Forelimb muscle (tissue), 1 donor: ENCODE results near the gene ZC3HAV1L. TPM values are rescaled to one million over a fixed set of nuclear protein-coding genes. Genes with fewer than 3 reads are reported as not detected.
"Not testable (repeated sequence)": the region's sequence is repeated elsewhere in the genome, so short reads cannot be mapped to it uniquely, and the experiment has no call there.

Experiments
- DNase-seq: peaks from one replicate; pipeline ENCODE4 v3.0.0-alpha.2; 2013; ENCODE audit warnings: low read depth
- polyA plus RNA-seq: library from polyadenylated mRNA; unstranded; fragments of 120-200 nt; gene quantifications from one replicate; pipeline ENCODE4 v1.2.1, GENCODE V29; 2013; ENCODE audit not compliant: insufficient read length

The ZC3HAV1L gene
- polyA plus RNA-seq, 1 donor: 16.6 TPM

DNA sequence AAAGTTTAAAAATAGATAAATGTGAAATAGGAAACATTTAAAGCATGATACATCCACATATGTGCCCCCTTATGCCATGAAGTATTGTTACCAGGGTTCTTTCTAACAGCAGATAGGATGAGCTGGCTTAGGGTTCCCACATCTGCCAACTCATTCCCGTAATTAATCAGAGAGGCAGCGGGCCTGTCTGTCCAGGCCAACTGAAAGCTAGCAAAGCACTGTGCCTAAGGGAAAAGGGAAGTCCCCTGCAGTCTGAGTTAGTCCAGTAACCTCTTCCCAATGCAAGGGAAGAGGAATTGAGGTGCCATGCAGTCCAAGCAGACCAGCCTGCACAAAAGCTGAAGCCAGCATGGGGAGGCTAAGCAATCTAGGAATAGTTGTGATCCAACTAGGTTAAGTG is 18.3 kb upstream of the ZC3HAV1L start:
- no peak for DNase-seq

- no peak for DNase-seq
Observed at GRCh38 chr7:139051655-139052054, 15.8 kb upstream of the ZC3HAV1L start.

DNA sequence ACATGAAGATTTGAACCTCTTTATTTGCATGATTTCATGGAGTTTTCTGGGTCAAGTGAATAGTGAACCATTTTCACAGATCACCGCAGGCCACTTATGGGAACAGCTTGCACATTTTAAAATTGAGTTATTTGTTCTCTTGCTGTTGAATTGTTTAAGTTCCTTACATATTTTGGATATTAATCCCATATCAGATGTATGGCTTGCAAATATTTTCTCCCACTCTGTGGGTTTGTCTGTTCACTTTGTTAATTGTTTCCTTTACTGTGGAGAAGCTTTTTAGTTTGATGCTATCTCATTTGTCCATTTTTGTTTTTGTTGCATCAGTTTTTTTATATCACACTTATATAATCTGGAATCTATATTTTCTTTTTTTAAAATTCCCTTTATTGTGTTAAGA is 14.1 kb upstream of the ZC3HAV1L start:
- DNase-seq: no peak

- no peak for DNase-seq
Observed at GRCh38 chr7:139049111-139049510, 13.3 kb upstream of the ZC3HAV1L start.

- DNase-seq: no peak
Observed at GRCh38 chr7:139047970-139048369, 12.1 kb upstream of the ZC3HAV1L start.

GRCh38 chr7:139046143-139046542 is 10.3 kb upstream of the ZC3HAV1L start:
- DNase-seq: no peak

DNA sequence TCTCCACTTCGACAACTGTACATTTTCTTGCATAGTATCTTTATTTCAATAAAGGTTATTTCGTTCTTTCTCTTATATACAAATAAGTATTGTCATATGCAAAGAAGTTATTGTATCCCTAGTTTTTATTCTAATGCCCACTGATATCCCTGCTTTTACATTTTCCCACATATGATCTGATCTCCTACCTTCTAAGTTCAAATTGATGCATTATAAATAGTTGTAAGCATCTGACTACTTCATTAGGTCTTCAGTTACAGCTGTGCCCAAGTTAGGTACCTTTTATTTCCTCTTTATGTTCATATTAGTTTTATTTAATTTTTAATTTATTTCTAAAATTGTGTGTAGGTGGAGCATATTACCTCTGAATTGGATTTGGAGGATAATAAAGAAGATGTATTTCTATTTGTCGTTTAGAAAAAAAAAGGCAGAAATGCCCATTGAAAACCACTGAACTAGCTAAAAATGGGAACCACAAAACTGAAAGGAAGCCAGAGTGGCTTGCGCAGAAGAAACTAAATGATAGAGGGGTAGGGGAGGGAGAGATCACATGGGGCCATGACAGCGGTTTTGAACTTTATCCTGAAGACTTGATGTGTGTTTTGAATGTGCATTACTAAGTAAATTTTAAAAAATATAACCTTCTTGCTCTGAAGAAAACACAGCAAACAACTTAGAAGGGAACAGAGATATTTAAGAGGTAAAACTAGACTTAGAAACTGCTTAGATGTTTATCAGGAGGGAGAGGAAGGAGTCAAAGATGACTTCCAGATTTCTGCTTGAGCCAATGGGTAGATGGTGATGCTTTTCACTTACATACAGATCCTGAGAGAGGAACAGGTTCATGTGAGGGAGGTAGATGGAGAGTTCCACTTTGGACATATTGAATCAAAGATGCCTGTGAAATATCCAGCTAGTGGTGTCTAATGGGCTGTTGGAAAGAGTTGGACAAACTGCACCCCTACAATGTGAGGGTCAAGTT is 9.3 kb upstream of the ZC3HAV1L start:
- DNase-seq: no peak

- no peak for DNase-seq
Observed at GRCh38 chr7:139043823-139044812, 8.3 kb upstream of the ZC3HAV1L start.

GRCh38 chr7:139041378-139042085 is 5.7 kb upstream of the ZC3HAV1L start:
- no peak for DNase-seq

GRCh38 chr7:139038691-139039090 is 2.8 kb upstream of the ZC3HAV1L start:
- DNase-seq: no peak

DNA sequence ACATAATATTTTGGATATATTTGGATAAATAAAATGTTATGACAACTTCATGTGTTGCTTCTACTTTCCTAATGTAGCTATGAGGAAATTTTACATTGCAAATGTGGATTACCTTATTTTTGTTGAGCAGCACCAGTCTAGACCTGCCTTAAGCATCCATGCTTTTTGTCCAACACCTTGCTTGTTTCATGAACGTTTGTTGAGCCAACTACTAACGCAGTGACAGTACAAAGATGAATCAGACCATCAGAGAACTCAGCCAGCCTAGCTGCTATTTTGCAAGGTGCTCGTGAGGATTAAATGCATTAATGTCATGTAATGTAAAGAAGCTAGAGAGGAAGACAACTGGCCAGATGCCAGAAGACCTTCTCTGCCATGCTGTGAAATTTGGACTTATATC is 1.1 kb upstream of the ZC3HAV1L start:
- DNase-seq: no peak

DNA sequence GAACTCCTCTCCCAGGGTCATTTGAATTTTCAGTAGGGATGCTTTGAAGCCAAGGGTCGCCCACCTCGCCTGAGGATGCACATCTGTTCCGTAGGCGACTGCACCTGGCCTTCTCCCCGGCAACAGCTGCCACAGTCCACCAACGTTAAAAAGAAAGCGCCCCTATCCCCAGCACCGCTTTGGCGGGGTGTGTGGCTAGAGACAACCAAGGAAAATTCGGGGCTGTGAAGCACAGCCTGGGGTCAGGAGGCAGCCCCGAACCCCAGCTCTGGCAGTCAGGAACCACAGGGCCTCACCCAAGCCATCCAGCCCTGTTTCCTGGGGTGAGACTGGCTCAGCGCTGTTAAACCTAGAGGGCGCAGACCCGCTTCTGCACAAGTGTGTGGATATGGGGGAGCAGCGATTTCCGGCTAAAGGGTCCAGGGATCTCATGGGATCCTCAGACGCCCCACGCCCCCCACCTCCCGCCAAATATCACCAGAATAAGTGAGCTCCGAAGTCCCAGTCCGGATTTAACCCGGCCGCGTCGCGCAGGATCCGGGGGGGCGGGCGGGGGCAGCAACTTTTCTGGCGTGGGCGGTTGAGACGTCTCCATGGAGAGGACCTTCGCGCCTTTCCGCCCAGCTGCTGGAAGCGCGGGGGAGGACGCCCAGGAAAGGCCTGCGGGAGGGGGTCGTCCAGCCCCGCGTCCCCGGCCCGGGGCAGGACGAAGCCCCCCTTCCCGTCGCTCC is 822 bp downstream of the ZC3HAV1L start:
- no peak for DNase-seq

- no peak for DNase-seq
Observed at GRCh38 chr7:139034336-139034735, 1.5 kb downstream of the ZC3HAV1L start.

DNA sequence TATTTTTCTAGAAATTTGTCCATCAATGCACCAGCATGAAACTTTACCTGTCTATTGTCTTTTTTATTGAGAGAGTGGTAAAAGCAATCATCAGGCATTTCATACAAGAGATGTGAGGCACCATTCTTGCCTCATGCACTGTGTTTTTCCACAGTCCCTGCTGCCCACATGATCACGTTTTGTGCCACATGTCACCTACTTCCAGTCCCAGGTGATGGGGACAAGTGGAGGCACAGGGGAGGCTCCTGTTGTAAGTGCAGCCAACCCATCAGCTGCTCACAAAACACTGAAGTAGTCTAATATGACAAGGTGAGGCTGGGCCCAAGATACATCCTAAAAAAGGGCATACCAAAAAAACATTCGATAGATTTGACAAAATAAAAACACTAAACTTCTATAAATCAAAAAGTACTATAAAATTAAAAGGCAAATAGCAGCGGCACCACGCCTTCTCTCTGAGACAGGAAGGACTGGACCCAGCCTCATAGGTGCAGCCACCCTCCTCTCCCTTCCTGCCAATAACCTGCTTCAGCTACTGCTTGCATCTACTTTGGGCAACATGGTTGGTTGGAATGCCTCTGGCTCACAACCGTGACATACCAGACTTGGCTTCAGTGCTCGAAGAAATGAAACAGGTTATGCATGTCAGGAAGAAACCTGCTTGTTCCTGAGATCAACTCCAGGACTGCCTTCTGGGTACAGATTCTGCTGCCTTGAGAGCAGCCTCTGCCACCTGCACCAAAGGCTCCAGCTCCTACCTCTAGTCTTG is 2.3 kb downstream of the ZC3HAV1L start:
- DNase-seq: no peak

GRCh38 chr7:139032473-139032872 is 3.4 kb downstream of the ZC3HAV1L start:
- no peak for DNase-seq

DNA sequence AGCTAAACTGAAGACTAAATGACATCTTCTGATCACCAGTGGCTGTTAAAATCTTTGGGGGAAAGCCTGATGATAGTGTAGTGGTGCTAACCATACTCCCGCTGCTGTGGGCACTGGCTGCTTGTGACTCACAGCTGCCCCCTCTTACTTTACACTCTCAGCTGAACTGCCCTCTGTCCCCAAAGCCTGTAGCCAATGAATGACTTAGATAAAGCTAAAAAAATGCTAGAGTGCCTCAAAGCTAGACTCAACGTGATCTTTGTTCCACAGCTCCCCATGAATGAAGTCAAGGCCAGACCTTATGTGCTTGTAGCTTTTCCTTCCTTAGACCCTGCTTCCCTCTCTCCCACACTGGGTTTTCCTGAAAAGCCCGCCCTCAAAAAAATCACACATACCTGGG is 6.5 kb downstream of the ZC3HAV1L start:
- no peak for DNase-seq

- DNase-seq: no peak
Observed at GRCh38 chr7:139026551-139026950, 9.3 kb downstream of the ZC3HAV1L start.

DNA sequence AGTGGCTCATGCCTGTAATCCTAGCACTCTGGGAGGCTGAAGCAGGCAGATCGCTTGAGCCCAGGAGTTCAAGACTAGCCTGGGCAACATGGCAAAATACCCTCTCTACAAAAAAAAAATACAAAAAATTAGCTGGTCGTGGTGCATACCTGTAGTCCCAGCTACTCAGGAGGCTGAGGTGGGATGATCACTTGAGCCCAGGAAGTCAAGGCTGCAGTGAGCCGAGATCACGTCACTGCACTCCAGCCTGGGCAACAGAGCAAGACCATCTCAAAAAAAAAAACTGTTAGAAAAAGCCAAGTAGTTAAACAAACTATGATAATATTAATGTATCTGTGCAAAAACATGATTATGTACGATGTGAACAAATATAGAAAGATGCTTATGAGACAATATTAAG is 10.0 kb downstream of the ZC3HAV1L start:
- DNase-seq: not testable (repeated sequence)

GRCh38 chr7:139023076-139023475 is 12.8 kb downstream of the ZC3HAV1L start:
- DNase-seq: no peak

- DNase-seq: no peak
Observed at GRCh38 chr7:139022286-139022685, 13.6 kb downstream of the ZC3HAV1L start.
